Activated CD4-positive, alpha-beta T cell treated with anti-CD3 and anti-CD28 coated beads, Interleukin-2, Interleukin-4, amounts not matched to agents 100 ng/mL and 50 ng/mL, durations not matched to agents 16 hours and 8 hours (primary cell): ENCODE measurements around the gene ZNF516.

Experiments
- DNase-seq: peaks from one replicate; pipeline ENCODE4 v3.0.0-alpha.2; 2020; ENCODE audit warnings: low spot score

The ZNF516 gene

GRCh38 chr18:76380791-76381405 lies 114.1 kb downstream of the ZNF516 start:
- DNase-seq, result no peak

GRCh38 chr18:76380127-76380729 lies 114.8 kb downstream of the ZNF516 start:
- DNase-seq, result no peak

- DNase-seq, result no peak
Measured at GRCh38 chr18:76379226-76380126, 115.6 kb downstream of the ZNF516 start.

- no peak for DNase-seq
Measured at GRCh38 chr18:76378526-76379215, 116.4 kb downstream of the ZNF516 start.

GRCh38 chr18:76377359-76377756 lies 117.7 kb downstream of the ZNF516 start:
- no peak for DNase-seq

GRCh38 chr18:76376668-76377358 lies 118.2 kb downstream of the ZNF516 start:
- DNase-seq, result peak; percentile 25

GRCh38 chr18:76376225-76376624 lies 118.8 kb downstream of the ZNF516 start:
- no peak for DNase-seq

GRCh38 chr18:76374330-76375281 lies 120.4 kb downstream of the ZNF516 start:
- DNase-seq, result peak; percentile 84

- DNase-seq, result no peak
Measured at GRCh38 chr18:76373297-76373696, 121.7 kb downstream of the ZNF516 start.

- DNase-seq, result no peak
Measured at GRCh38 chr18:76371301-76372203, 123.5 kb downstream of the ZNF516 start.

- no peak for DNase-seq
Measured at GRCh38 chr18:76370686-76371085, 124.4 kb downstream of the ZNF516 start.

GRCh38 chr18:76370201-76370600 lies 124.8 kb downstream of the ZNF516 start:
- no peak for DNase-seq

GRCh38 chr18:76369791-76370190 lies 125.3 kb downstream of the ZNF516 start:
- no peak for DNase-seq

- no peak for DNase-seq
Measured at GRCh38 chr18:76368976-76369375, 126.1 kb downstream of the ZNF516 start.

- no peak for DNase-seq
Measured at GRCh38 chr18:76368271-76368670, 126.8 kb downstream of the ZNF516 start.

- DNase-seq, result no peak
Measured at GRCh38 chr18:76367168-76368125, 127.6 kb downstream of the ZNF516 start.

- no peak for DNase-seq
Measured at GRCh38 chr18:76365561-76365960, 129.5 kb downstream of the ZNF516 start.
